H1 (cell line): ENCODE measurements around the gene GATAD2B. TPM values are rescaled to one million over a fixed set of nuclear protein-coding genes. Genes with fewer than 3 reads are reported as not detected.

ENCODE experiments used
- CBX8 ChIP-seq: fragments of 300-800, 300-1000 bp; sonication (generic); IDR thresholded peaks from 2 replicates; pipeline ENCODE4 v1.7.1; 2016; ENCODE audit warnings: low read depth, low read length, borderline replicate concordance
- GABPA ChIP-seq: IDR thresholded peaks from 2 replicates; pipeline ENCODE4 v1.6.1; 2011; ENCODE audit warnings: mild to moderate bottlenecking, low read length, moderate library complexity, borderline replicate concordance; ENCODE audit not compliant: insufficient read depth
- RAD21 ChIP-seq, 2 experiments: IDR thresholded peaks in 1 of 2; conservative IDR thresholded peaks in 1 of 2; 2 replicates each; pipeline ENCODE4 v1.6.1; 2011; ENCODE audit warnings: low read depth in 2 of 2, low read length in 2 of 2, improper control_type of control experiment in 1 of 2, inconsistent platforms in 1 of 2, mild to moderate bottlenecking in 1 of 2, moderate library complexity in 1 of 2
- SP1 ChIP-seq: IDR thresholded peaks from 2 replicates; pipeline ENCODE4 v1.6.1; 2011; ENCODE audit warnings: low read depth, low read length
- TCF12 ChIP-seq: IDR thresholded peaks from 2 replicates; pipeline ENCODE4 v1.6.1; 2011; ENCODE audit warnings: low read depth, mild to moderate bottlenecking, low read length
- polyA plus RNA-seq, 7 experiments: library from polyadenylated mRNA; depleted of rRNA in 3 of 7; stranded (reverse) in 5 of 7; unstranded in 2 of 7; fragments of >200 nt in 5 of 7; fragments of 200-250 nt in 2 of 7; gene quantifications; 1 replicate in 5 of 7; 2 replicates in 1 of 7; 4 replicates in 1 of 7; pipeline versions ENCODE4 v1.2.1 to v1.2.3, GENCODE V29; 2011 to 2013; ENCODE audit warnings: missing spikeins in 2 of 7, mixed read lengths in 2 of 7
- total RNA-seq: library from RNA; stranded (reverse); fragmentation: NEBNext Ultra II Directional; extraction: Animal tissue kit (Norgen Biotek cat#: 25700); gene quantifications from 2 replicates; pipeline ENCODE4 v1.2.1, GENCODE V29; 2021
- TF ChIP-seq, protein P1 (sequence below), 3 experiments: IDR thresholded peaks; 1 replicate in 2 of 3; 2 replicates in 1 of 3; pipeline versions ENCODE4 v1.5.1 to v1.6.1; 2011; ENCODE audit warnings: low read length in 3 of 3, mild to moderate bottlenecking in 3 of 3, inconsistent platforms in 2 of 3, low read depth in 1 of 3, moderate library complexity in 1 of 3; ENCODE audit not compliant: insufficient read depth in 1 of 3; ENCODE audit errors: control extremely low read depth in 1 of 3

The GATAD2B gene
- total and polyA plus RNA-seq, 2 of the 8 experiments (the other 6 are each of a cell fraction or from before 2014, with no cell fraction given): 8.4 to 39.1 TPM

DNA sequence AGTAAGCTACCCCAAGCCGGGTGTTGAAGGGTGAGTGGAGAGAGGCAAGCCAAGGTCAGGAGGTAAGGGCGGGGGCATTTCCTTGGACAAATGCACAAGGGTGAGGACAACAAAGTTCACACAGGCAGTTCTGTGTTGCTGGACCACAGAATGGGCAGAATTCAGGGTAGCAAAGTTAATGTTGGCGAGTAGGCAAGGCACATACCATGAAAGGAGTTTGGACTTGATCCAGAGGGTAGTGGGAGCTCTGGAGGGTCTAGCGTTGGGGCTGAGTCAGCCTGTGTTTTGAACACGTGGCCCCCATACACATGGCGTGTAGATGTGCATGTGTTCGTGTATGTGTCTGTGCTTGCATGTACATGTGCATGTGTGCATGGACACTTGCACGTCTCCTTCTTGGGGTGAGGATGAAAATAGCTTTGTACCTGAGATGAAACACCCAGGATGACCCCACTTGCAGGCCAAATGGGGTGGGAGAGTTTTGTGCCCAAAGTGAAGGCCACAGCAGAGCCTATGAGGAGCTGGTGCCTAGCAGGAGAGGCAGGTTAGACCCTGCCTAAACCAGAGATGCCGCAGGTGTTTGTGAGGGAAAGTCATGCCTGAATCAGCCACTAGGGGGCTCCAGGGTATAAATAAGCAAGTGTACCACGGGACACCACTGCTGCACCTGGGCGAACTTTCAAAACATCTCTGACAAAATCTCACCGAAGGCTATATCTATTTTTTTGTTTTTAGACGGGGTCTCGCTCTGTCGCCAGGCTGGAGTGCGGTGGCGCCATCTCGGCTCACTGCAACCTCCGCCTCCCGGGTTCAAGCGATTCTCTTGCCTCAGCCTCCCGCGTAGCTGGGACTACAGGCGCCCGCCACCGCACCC lies 125.7 kb downstream of the GATAD2B start (continued):
- TF ChIP-seq, protein P1, sequence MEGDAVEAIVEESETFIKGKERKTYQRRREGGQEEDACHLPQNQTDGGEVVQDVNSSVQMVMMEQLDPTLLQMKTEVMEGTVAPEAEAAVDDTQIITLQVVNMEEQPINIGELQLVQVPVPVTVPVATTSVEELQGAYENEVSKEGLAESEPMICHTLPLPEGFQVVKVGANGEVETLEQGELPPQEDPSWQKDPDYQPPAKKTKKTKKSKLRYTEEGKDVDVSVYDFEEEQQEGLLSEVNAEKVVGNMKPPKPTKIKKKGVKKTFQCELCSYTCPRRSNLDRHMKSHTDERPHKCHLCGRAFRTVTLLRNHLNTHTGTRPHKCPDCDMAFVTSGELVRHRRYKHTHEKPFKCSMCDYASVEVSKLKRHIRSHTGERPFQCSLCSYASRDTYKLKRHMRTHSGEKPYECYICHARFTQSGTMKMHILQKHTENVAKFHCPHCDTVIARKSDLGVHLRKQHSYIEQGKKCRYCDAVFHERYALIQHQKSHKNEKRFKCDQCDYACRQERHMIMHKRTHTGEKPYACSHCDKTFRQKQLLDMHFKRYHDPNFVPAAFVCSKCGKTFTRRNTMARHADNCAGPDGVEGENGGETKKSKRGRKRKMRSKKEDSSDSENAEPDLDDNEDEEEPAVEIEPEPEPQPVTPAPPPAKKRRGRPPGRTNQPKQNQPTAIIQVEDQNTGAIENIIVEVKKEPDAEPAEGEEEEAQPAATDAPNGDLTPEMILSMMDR (IDR thresholded peaks at IDR 0.05; ENCODE audit: control extremely low read depth in 1 of 3, insufficient read depth in 1 of 3, low read depth in 1 of 3, low read length in 3 of 3): peak in 2 of 3 experiments; percentile 81 to 85; a peak in 3 of 4 replicates
- TF ChIP-seq RAD21 (IDR thresholded peaks at IDR 0.05 in 1 of 2, conservative IDR thresholded peaks at IDR 0.05 in 1 of 2; ENCODE audit: low read depth in 2 of 2, low read length in 2 of 2) (peak; percentile 70 to 84), CBX8 (no peak), TCF12 (peak; percentile 91), GABPA (peak; percentile 50; the same call in 1 of the 2 replicates), SP1 (0 out of 2 replicates have a peak, but pooled peaks have one; percentile 12)
- TF ChIP-seq, all 59 proteins: peak for 6
